ENCODE data around the gene DLG1.

DLG1 gene

DNA sequence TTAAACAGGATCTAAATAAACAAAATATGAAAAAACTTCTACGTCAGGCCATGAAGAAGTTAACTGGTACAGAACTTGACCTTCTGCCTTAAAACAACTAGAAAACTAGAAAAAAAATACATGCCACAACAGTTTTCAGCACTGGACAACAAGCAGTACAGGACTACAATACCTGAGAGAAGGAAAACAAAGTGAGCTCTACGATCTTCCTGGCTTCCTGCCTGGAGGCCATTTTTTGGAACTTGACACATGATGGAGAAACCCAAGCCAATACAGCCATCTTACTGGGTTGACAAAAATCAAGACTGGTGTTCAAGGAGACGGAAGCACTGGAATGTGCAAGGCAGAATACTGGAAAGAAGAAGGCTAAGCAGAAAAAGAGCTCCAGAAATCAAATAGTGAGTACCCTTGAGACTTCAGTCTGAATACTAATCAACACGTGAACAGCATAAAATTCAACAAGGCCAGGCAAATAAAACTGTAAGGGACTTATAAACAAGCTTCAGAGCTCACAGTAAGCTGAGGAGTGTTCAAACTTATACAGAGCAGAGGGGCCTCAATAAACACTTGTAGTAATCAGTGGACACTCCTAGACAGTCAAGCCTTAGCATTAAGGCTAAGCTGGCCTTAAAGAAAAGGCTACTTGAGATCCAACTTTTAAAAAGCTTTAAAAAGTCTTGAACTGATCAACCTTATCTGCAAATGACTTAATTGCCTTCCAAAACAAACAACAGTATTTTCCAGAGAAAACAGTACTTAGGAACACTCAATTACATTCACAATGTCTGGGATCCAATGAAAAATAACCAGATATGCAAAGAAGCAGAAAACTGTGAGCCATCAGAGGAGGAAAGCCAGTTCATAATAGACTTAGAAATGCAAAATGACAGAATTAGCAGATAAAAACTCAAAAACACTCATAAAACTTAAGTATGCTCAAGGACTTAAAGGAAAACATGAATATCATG, 63.2 kb downstream of the DLG1 start:
- H3K27me3 Mint-ChIP-seq: no peaks in the 10 kb centered on the region
- peaks cover 28% of the 10 kb centered on the region for H3K4me1 Mint-ChIP-seq
- H3K36me3 Mint-ChIP-seq (ENCODE audit: low read depth): peaks cover 51% of the 10 kb centered on the region
- no peak overlapping the region for H3K4me3 Mint-ChIP-seq
- DNase-seq (no peak), ATAC-seq (no peak)
- peaks cover 8% of the 10 kb centered on the region for H3K9me3 Mint-ChIP-seq
- no peak overlapping the region for H3K27ac Mint-ChIP-seq

DNA sequence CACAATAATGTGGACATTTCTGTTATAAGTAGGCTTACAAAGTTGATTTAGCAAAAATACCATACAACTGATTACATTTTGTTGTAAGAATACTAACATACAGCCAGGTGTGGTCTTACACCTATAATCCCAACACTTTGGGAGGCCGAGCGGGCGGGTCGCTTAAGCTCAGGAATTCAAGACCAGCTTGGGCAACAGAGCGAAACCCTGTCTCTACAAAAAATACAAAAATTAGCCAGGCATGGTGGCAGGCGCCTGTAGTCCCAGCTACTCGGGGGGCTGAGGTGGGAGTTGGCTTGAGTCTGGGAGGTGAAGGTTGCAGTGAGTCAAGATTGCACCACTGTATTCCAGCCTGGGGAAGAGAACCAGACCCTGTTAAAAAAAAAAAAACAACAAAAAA, 67.1 kb downstream of the DLG1 start:
- H3K27ac Mint-ChIP-seq: no peak overlapping the region
- no peaks in the 10 kb centered on the region for H3K27me3 Mint-ChIP-seq
- peaks cover 28% of the 10 kb centered on the region for H3K36me3 Mint-ChIP-seq (ENCODE audit: low read depth)

GRCh38 chr3:197229836-197230235, 68.6 kb downstream of the DLG1 start:
- H3K4me1 Mint-ChIP-seq: peaks cover 26% of the 10 kb centered on the region
- H3K27me3 Mint-ChIP-seq: no peaks in the 10 kb centered on the region
- peaks cover 14% of the 10 kb centered on the region for H3K36me3 Mint-ChIP-seq (ENCODE audit: low read depth)
- no peak for ATAC-seq
- no peaks in the 10 kb centered on the region for H3K9me3 Mint-ChIP-seq
- H3K27ac Mint-ChIP-seq: no peak overlapping the region
- DNase-seq: no peak
- H3K4me3 Mint-ChIP-seq: no peak overlapping the region

More for the DNA sequence above, 67.1 kb downstream of the DLG1 start:
- no peak for ATAC-seq
- no peak for DNase-seq
- Mint-ChIP-seq H3K9me3 (no peaks in the 10 kb centered on the region), H3K4me3 (no peak overlapping the region), H3K4me1 (peaks cover 23% of the 10 kb centered on the region)

DNA sequence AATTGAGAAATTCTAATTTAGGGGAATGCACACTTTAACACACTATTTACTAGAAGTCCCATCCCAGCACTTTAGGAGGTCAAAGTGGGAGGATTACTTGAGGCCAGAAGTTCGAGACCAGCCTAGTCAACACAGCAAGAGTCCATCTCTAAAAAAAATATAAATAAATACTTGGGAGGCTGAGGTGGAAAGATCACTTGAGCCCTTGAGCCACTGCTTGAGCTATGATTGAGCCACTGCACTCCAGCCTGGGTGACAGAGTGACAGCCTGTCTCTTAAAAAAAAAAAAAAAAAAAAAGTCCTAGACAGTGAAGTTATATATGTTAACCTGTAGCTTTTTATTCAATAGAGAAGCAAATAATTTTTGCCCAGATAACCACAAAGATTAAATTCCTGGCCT, 69.2 kb downstream of the DLG1 start:
- H3K27ac Mint-ChIP-seq: no peak overlapping the region
- no peak for ATAC-seq
- H3K4me1 Mint-ChIP-seq: peaks cover 29% of the 10 kb centered on the region
- peaks cover 8% of the 10 kb centered on the region for H3K36me3 Mint-ChIP-seq (ENCODE audit: low read depth)
- no peak overlapping the region for H3K4me3 Mint-ChIP-seq
- H3K9me3 Mint-ChIP-seq: no peaks in the 10 kb centered on the region
- no peaks in the 10 kb centered on the region for H3K27me3 Mint-ChIP-seq
- no peak for DNase-seq

GRCh38 chr3:197227780-197228574, 70.4 kb downstream of the DLG1 start:
- peaks cover 2% of the 10 kb centered on the region for H3K36me3 Mint-ChIP-seq (ENCODE audit: low read depth)
- no peak overlapping the region for H3K4me3 Mint-ChIP-seq
- no peak for ATAC-seq
- no peaks in the 10 kb centered on the region for H3K9me3 Mint-ChIP-seq
- peaks cover 32% of the 10 kb centered on the region for H3K4me1 Mint-ChIP-seq
- no peak for DNase-seq
- H3K27ac Mint-ChIP-seq: no peak overlapping the region
- no peaks in the 10 kb centered on the region for H3K27me3 Mint-ChIP-seq

GRCh38 chr3:197226179-197226578, 72.2 kb downstream of the DLG1 start:
- DNase-seq (no peak), ATAC-seq (no peak)
- Mint-ChIP-seq H3K4me1 (peaks cover 32% of the 10 kb centered on the region), H3K4me3 (no peak overlapping the region), H3K36me3 (ENCODE audit: low read depth) (no peaks in the 10 kb centered on the region), H3K27me3 (no peaks in the 10 kb centered on the region), H3K27ac (no peak overlapping the region), H3K9me3 (no peaks in the 10 kb centered on the region)

DNA sequence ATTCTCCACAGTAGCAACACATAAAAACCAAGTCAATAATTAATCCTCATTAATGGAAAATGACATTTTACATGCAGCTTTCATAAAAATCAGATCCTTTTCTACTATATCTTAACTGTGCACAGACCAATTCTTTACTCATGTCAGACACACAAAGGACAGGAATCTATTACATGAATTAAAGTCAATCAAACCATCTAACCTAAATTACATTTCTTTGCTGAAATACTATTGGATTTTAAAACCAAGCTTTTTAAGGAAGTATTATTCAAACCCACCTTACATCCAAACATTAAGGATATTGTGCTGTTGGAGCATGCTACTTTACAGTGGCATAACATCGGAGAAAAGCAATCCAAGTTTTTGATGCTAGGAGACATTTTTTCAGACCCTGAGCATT, 72.8 kb downstream of the DLG1 start:
- no peaks in the 10 kb centered on the region for H3K36me3 Mint-ChIP-seq (ENCODE audit: low read depth)
- DNase-seq (no peak), ATAC-seq (no peak)
- no peaks in the 10 kb centered on the region for H3K9me3 Mint-ChIP-seq
- H3K4me3 Mint-ChIP-seq: no peak overlapping the region
- no peaks in the 10 kb centered on the region for H3K27me3 Mint-ChIP-seq
- H3K27ac Mint-ChIP-seq: no peak overlapping the region
- H3K4me1 Mint-ChIP-seq: peaks cover 32% of the 10 kb centered on the region

DNA sequence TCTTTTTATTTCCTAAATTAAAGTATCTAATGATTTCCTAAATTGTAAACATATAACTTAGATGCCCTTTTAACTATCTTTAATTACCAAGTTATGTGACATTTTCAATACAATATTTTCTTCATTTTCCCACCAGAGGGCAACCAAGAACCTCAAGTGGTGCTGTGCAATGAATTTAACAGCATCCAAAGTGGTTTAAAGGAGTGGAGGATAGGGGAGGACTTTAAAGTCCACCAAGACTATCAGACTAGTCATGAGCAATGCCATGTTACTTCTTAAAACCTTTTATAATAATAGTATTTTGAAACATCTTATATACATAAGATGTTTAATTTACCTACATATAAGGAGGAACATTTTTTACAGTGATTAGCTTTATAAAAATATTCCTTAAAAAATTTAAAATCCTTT, 74.4 kb downstream of the DLG1 start:
- Mint-ChIP-seq H3K36me3 (ENCODE audit: low read depth) (no peaks in the 10 kb centered on the region), H3K4me1 (peaks cover 29% of the 10 kb centered on the region), H3K9me3 (no peaks in the 10 kb centered on the region), H3K27me3 (no peaks in the 10 kb centered on the region), H3K27ac (no peak overlapping the region), H3K4me3 (no peak overlapping the region)
- peak; percentile 73 for ATAC-seq
- no peak for DNase-seq

DNA sequence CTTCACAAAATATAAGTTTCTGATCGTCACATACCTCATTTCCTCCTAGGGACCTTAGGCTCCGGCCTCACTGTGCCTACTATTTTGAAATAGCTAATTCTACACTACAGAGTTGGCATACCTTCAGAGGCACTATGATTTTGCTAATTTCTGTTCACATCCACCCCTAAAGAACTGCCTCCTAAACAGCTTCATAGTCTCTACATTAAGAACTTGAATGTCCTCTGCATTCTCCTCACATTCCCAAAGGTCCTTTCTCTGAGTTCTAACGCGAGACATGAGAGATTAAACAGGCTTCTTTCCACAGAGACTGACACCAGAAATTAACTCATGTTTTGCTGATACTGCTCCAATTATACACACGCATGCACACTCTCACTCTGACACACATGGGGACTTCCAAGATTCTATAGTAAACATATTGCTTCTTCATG, 75.5 kb downstream of the DLG1 start:
- Mint-ChIP-seq H3K27ac (no peak overlapping the region), H3K27me3 (no peaks in the 10 kb centered on the region)
- no peak for ATAC-seq

GRCh38 chr3:197219619-197220018, 78.8 kb downstream of the DLG1 start:
- Mint-ChIP-seq H3K4me3 (no peak overlapping the region), H3K27ac (no peak overlapping the region), H3K36me3 (ENCODE audit: low read depth) (peaks cover 5% of the 10 kb centered on the region), H3K27me3 (no peaks in the 10 kb centered on the region), H3K4me1 (peaks cover 28% of the 10 kb centered on the region), H3K9me3 (no peaks in the 10 kb centered on the region)
- no peak for DNase-seq
- no peak for ATAC-seq

More for the DNA sequence above, 75.5 kb downstream of the DLG1 start:
- H3K4me3 Mint-ChIP-seq: no peak overlapping the region
- H3K9me3 Mint-ChIP-seq: no peaks in the 10 kb centered on the region
- H3K4me1 Mint-ChIP-seq: peaks cover 22% of the 10 kb centered on the region
- DNase-seq: no peak
- H3K36me3 Mint-ChIP-seq (ENCODE audit: low read depth): no peaks in the 10 kb centered on the region

GRCh38 chr3:197218210-197218609, 80.2 kb downstream of the DLG1 start:
- Mint-ChIP-seq H3K4me3 (no peak overlapping the region), H3K9me3 (peaks cover 4% of the 10 kb centered on the region), H3K27me3 (no peaks in the 10 kb centered on the region), H3K27ac (no peak overlapping the region), H3K36me3 (ENCODE audit: low read depth) (peaks cover 10% of the 10 kb centered on the region), H3K4me1 (peaks cover 27% of the 10 kb centered on the region)
- no peak for DNase-seq
- no peak for ATAC-seq

- Mint-ChIP-seq H3K4me1 (peaks cover 20% of the 10 kb centered on the region), H3K27ac (no peak overlapping the region), H3K36me3 (ENCODE audit: low read depth) (peaks cover 16% of the 10 kb centered on the region), H3K9me3 (peaks cover 6% of the 10 kb centered on the region), H3K27me3 (no peaks in the 10 kb centered on the region), H3K4me3 (no peak overlapping the region)
- DNase-seq (no peak), ATAC-seq (no peak)
Observed at GRCh38 chr3:197216914-197217313, 81.5 kb downstream of the DLG1 start.

DNA sequence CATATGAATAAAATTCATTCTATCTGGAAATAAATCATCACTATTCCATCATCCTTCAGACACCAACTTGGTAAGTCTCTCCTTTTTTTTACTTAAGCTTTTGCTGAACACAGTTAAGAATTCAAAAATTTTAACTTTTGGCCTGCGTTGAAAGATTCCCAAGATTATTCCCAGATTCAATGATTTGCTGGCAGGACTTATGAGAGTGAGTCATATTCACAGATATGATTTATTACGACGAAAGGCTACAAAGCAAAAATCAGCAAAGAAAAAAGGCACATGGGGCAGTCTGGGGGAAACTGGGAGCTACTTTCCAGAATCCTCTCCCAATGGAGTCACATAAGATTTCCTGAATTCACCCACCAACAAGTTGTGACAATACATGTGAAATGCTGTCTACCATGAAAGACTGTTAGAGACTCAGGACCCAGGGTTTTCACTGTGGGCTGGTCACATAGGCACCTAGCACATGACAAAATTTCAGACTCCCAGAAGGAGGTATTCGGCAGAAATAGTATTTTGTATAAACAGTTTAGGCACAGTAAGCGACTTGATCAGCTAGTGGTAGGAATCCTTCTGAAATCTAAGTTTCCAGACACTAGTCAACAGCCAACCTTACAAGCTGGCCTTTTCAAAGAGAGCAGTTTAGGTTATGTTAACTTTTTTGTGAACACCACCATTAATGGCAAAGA, 82.1 kb downstream of the DLG1 start:
- peaks cover 22% of the 10 kb centered on the region for H3K36me3 Mint-ChIP-seq (ENCODE audit: low read depth)
- ATAC-seq (no peak), DNase-seq (no peak)
- peaks cover 12% of the 10 kb centered on the region for H3K9me3 Mint-ChIP-seq
- no peaks in the 10 kb centered on the region for H3K27me3 Mint-ChIP-seq
- no peak overlapping the region for H3K27ac Mint-ChIP-seq
- peaks cover 22% of the 10 kb centered on the region for H3K4me1 Mint-ChIP-seq
- no peak overlapping the region for H3K4me3 Mint-ChIP-seq

DNA sequence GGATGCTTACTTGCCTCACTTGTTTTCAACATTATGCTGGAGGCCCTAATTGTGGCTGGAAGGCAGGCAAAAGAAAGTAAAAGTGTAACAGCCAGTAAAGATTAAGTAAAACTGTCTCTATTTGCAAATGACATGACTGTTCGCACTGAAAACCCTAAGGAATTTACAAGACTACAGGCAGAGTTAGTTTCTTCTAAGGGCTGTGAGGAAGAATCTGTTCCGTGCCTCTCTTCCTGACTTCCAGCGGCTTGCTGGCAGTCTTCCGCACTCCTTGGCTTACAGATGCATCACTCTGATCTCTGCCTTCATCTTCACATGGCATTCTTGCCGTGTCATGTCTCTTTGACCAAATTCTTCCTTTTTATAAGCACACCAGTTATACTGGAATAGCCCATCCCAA, 86.1 kb downstream of the DLG1 start:
- H3K9me3 Mint-ChIP-seq: peaks cover 13% of the 10 kb centered on the region
- ATAC-seq: no peak
- no peak overlapping the region for H3K27ac Mint-ChIP-seq
- H3K4me3 Mint-ChIP-seq: no peak overlapping the region
- H3K4me1 Mint-ChIP-seq: peaks cover 34% of the 10 kb centered on the region
- DNase-seq: no peak
- H3K27me3 Mint-ChIP-seq: no peaks in the 10 kb centered on the region
- H3K36me3 Mint-ChIP-seq (ENCODE audit: low read depth): peaks cover 22% of the 10 kb centered on the region

All from activated naive CD8-positive, alpha-beta T cell treated with anti-CD3 and anti-CD28 coated beads, Interleukin-2, amount 50 U/mL, for 24 hours (primary cell).